ENCODE measurements around the gene EML2.

Gene EML2

GRCh38 chr19:45581576-45581975 lies 57.6 kb downstream of the EML2 start:
- DNase-seq, result no peak

GRCh38 chr19:45578861-45579260 lies 60.3 kb downstream of the EML2 start:
- DNase-seq, result no peak

GRCh38 chr19:45577111-45577905 lies 61.9 kb downstream of the EML2 start:
- DNase-seq, result peak; percentile 16

- DNase-seq, result no peak
These were observed 62.5 kb downstream of the EML2 start for GRCh38 chr19:45576682-45577081.

GRCh38 chr19:45575216-45575615 lies 64.0 kb downstream of the EML2 start:
- DNase-seq, result no peak

GRCh38 chr19:45574526-45574925 lies 64.7 kb downstream of the EML2 start:
- DNase-seq, result no peak

- no peak for DNase-seq
These were observed 67.6 kb downstream of the EML2 start for GRCh38 chr19:45571457-45572220.

GRCh38 chr19:45569619-45570421 lies 69.4 kb downstream of the EML2 start:
- peak; percentile 67 for DNase-seq

- DNase-seq, result no peak
These were observed 70.5 kb downstream of the EML2 start for GRCh38 chr19:45568732-45569131.

GRCh38 chr19:45567609-45568008 lies 71.6 kb downstream of the EML2 start:
- DNase-seq, result no peak

GRCh38 chr19:45564131-45564780 lies 74.9 kb downstream of the EML2 start:
- DNase-seq, result no peak

- DNase-seq, result no peak
These were observed 78.5 kb downstream of the EML2 start for GRCh38 chr19:45560686-45561085.

GRCh38 chr19:45560038-45560437 lies 79.2 kb downstream of the EML2 start:
- DNase-seq, result no peak

Data from activated CD4-positive, alpha-beta T cell treated with anti-CD3 and anti-CD28 coated beads, Interleukin-10, Interleukin-2, amounts not matched to agents 100 ng/mL and 50 ng/mL, durations not matched to agents 16 hours and 8 hours (primary cell).